Gastrocnemius medialis (tissue), 4 donors: ENCODE data around the gene ZNF500. TPM values are rescaled to one million over a fixed set of nuclear protein-coding genes. Genes with fewer than 3 reads are reported as not detected.
"Not testable (repeated sequence)": the region's sequence is repeated elsewhere in the genome, so short reads cannot be mapped to it uniquely, and the experiment has no call there.

Experiments used
- ATAC-seq, 2 donors: fragments of 150-250 bp; one replicate each; pipeline ENCODE4 v1.9.1; 2016
- DNase-seq, 2 donors: peaks; one replicate each; pipeline ENCODE4 v3.0.0-alpha.2; 2019
- H3K27ac ChIP-seq, 4 donors: fragments of 200-600 bp; sonication (generic); 1 replicate in 1 of 4; 2 replicates in 3 of 4; pipeline ENCODE4 v1.5.1; 2016 to 2018; ENCODE audit warnings: mild to moderate bottlenecking in 2 of 4, moderate library complexity in 1 of 4
- H3K27me3 ChIP-seq, 3 donors: fragments of 200-600 bp; sonication (generic) in 2 of 3; 1 replicate in 1 of 3; 2 replicates in 2 of 3; pipeline versions ENCODE4 v1.5.1 to v1.6.0; 2016 to 2019; ENCODE audit warnings: mild to moderate bottlenecking in 1 of 3, moderate library complexity in 1 of 3
- H3K36me3 ChIP-seq, 2 donors: fragments of 200-600 bp; sonication (generic) in 1 of 2; one replicate each; pipeline ENCODE4 v1.5.1; 2017 to 2018
- H3K4me1 ChIP-seq, 2 donors: fragments of 200-600 bp; sonication (generic) in 1 of 2; one replicate each; pipeline ENCODE4 v1.5.1; 2016 to 2017; ENCODE audit warnings: mild to moderate bottlenecking in 2 of 2
- H3K4me3 ChIP-seq, 4 donors: fragments of 200-600 bp; sonication (generic) in 3 of 4; 1 replicate in 1 of 4; 2 replicates in 3 of 4; pipeline ENCODE4 v1.5.1; 2016 to 2019; ENCODE audit warnings: mild to moderate bottlenecking in 2 of 4
- H3K9me3 ChIP-seq, 3 donors: fragments of 200-600 bp; sonication (generic) in 2 of 3; 1 replicate in 1 of 3; 2 replicates in 2 of 3; pipeline ENCODE4 v1.5.1; 2016 to 2019
- CTCF ChIP-seq, 5 experiments: fragments of 450-650 bp in 3 of 5; fragments of 200-600 bp in 2 of 5; sonication (generic) in 2 of 5; IDR thresholded peaks in 4 of 5; conservative IDR thresholded peaks in 1 of 5; 1 replicate in 4 of 5; 2 replicates in 1 of 5; pipeline ENCODE4 v1.5.1; 2016 to 2019; ENCODE audit warnings: antibody characterized with exemption in 5 of 5, mild to moderate bottlenecking in 3 of 5, moderate library complexity in 3 of 5
- POLR2A ChIP-seq, 2 donors: fragments of 450-650 bp; IDR thresholded peaks; one replicate each; pipeline ENCODE4 v1.6.1; 2017; ENCODE audit warnings: antibody characterized with exemption in 2 of 2, mild to moderate bottlenecking in 2 of 2, moderate library complexity in 2 of 2
- in situ Hi-C, 4 donors: fragments of 200-750 bp; cut with MboI; loops; one replicate each; pipeline versions ENCODE4 v1.15.0 to v1.8.0; 2017; ENCODE audit warnings: low sequenced_read_pairs in 4 of 4
- intact Hi-C: fragments of 100-400 bp; cut with DNase I; formaldehyde crosslinking; loops from one replicate; pipeline ENCODE4 v1.15.1; 2023; ENCODE audit warnings: low total_unique reads
- total RNA-seq, 4 donors: library from RNA; depleted of rRNA; stranded (reverse); fragments of >200 nt; gene quantifications; one replicate each; pipeline versions ENCODE4 v1.1.0 to v1.2.3, GENCODE V29; 2016

ZNF500 gene
- total RNA-seq, 4 donors from 2014 or later = 6.3 to 7.3 (median 6.9) TPM

DNA sequence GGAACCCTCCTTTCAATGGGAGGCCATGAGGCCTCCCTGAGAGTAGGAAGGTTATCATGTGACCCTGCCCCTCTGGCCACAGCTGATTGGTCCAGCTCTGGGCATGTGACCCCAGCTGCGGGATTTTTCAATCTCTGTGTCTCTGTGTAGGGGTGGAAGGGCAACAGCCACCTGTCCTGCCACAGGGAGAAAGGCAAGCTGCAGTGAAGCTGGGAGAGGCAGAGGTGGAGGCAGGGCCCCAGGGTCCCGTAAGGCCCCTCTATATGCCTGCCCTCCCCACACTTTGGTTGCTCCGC is 21.7 kb downstream of the ZNF500 start:
- no peak overlapping the region for H3K4me3 ChIP-seq
- intact Hi-C loops = no loop called here
- no peaks in the 10 kb centered on the region for H3K9me3 ChIP-seq
- in situ Hi-C loops = no loop called here
- ATAC-seq = no peak
- H3K36me3 ChIP-seq = no peaks in the 10 kb centered on the region
- peaks cover 0 to 3% (median 0%) of the 10 kb centered on the region in 3 donors for H3K27me3 ChIP-seq
- no peak overlapping the region for H3K27ac ChIP-seq
- peaks cover 0 to 3% of the 10 kb centered on the region in 2 donors for H3K4me1 ChIP-seq
- TF ChIP-seq POLR2A (IDR thresholded peaks at IDR 0.05) (no peak), CTCF (IDR thresholded peaks at IDR 0.05 in 4 of 5, conservative IDR thresholded peaks at IDR 0.05 in 1 of 5) (no peak)
- no peak for DNase-seq

GRCh38 chr16:4744555-4745273 is 22.2 kb downstream of the ZNF500 start:
- H3K4me1 ChIP-seq = peaks cover 0 to 3% of the 10 kb centered on the region in 2 donors
- DNase-seq (no peak), ATAC-seq (no peak)
- TF ChIP-seq CTCF (IDR thresholded peaks at IDR 0.05 in 4 of 5, conservative IDR thresholded peaks at IDR 0.05 in 1 of 5) (no peak), POLR2A (IDR thresholded peaks at IDR 0.05) (no peak)
- intact Hi-C loops (no loop called here), in situ Hi-C loops (no loop called here)
- no peak overlapping the region for H3K4me3 ChIP-seq
- no peaks in the 10 kb centered on the region for H3K9me3 ChIP-seq
- H3K27ac ChIP-seq = no peak overlapping the region
- H3K36me3 ChIP-seq = no peaks in the 10 kb centered on the region
- H3K27me3 ChIP-seq = peaks cover 0 to 3% (median 0%) of the 10 kb centered on the region in 3 donors

GRCh38 chr16:4743226-4743878 is 23.6 kb downstream of the ZNF500 start:
- Histone ChIP-seq H3K36me3 (no peaks in the 10 kb centered on the region), H3K9me3 (no peaks in the 10 kb centered on the region), H3K4me3 (no peak overlapping the region), H3K27ac (no peak overlapping the region), H3K4me1 (peaks cover 0 to 3% of the 10 kb centered on the region in 2 donors), H3K27me3 (peaks cover 0 to 3% (median 0%) of the 10 kb centered on the region in 3 donors)
- TF ChIP-seq CTCF (IDR thresholded peaks at IDR 0.05 in 4 of 5, conservative IDR thresholded peaks at IDR 0.05 in 1 of 5) (no peak), POLR2A (IDR thresholded peaks at IDR 0.05) (no peak)
- in situ Hi-C loops = no loop called here
- no peak for DNase-seq
- no peak for ATAC-seq
- intact Hi-C loops = no loop called here

DNA sequence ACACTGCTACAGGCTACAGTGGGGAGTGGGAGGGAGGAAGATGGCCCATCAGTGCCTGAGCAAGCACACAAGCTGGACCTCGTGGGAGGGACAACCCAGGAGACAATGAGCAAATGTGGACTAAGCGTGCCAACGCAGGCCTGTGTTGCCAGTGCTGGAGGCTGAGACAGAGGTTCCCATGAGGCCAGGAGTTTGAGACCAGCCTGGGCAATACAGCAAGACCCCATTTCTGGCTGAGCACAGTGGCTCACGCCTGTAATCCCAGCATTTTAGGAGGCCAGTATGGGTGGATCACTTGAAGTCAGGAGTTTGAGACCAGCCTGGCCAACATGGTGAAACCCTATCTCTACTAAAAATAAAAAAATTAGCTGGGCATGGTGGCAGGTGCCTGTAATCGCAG is 28.6 kb downstream of the ZNF500 start:
- in situ Hi-C loops, intact Hi-C loops, H3K9me3 ChIP-seq, ATAC-seq, DNase-seq, H3K36me3 ChIP-seq, H3K27ac ChIP-seq, H3K4me3 ChIP-seq, H3K27me3 ChIP-seq: not testable (repeated sequence)
- H3K4me1 ChIP-seq = peaks cover 7 to 11% of the 10 kb centered on the region in 2 donors

DNA sequence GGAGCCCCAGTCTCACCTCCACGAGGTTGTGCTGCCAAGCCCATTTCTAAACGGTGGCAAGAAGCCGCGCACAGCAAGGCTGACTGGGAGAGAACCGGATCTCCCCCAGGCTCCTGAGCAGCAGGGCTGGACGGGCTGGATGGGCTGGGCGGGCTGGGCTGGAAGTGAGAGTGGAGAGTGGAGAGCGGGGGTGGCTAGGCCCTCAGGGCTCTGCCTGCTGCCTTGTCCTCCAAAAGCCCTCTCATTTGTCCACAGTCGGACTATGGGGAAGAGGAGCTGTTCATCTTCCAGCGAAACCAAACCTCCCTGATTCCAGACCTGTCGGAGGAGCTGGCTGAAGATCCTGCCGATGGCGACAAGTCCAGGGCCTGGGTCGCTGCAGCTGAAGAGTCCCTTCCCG is 29.4 kb downstream of the ZNF500 start:
- intact Hi-C loops = no loop called here
- no peak for TF ChIP-seq CTCF (IDR thresholded peaks at IDR 0.05 in 4 of 5, conservative IDR thresholded peaks at IDR 0.05 in 1 of 5)
- TF ChIP-seq POLR2A (IDR thresholded peaks at IDR 0.05) = no peak
- Histone ChIP-seq H3K27me3 (no peaks in the 10 kb centered on the region), H3K4me3 (no peak overlapping the region), H3K9me3 (no peaks in the 10 kb centered on the region), H3K4me1 (peaks cover 13 to 16% of the 10 kb centered on the region in 2 donors), H3K27ac (no peak overlapping the region), H3K36me3 (no peaks in the 10 kb centered on the region)
- ATAC-seq (no peak), DNase-seq (no peak)
- in situ Hi-C loops = no loop called here
